NCI-H1417 treated with DMSO at 0.1 percent for 48 hours (cell line): ENCODE data around the gene SIKE1.
"Not testable (repeated sequence)": the region's sequence is repeated elsewhere in the genome, so short reads cannot be mapped to it uniquely, and the experiment has no call there.

Experiments
- DNase-seq: peaks from one replicate; lab custom pipeline; 2025; lab: John Stamatoyannopoulos, UW

Gene SIKE1

DNA sequence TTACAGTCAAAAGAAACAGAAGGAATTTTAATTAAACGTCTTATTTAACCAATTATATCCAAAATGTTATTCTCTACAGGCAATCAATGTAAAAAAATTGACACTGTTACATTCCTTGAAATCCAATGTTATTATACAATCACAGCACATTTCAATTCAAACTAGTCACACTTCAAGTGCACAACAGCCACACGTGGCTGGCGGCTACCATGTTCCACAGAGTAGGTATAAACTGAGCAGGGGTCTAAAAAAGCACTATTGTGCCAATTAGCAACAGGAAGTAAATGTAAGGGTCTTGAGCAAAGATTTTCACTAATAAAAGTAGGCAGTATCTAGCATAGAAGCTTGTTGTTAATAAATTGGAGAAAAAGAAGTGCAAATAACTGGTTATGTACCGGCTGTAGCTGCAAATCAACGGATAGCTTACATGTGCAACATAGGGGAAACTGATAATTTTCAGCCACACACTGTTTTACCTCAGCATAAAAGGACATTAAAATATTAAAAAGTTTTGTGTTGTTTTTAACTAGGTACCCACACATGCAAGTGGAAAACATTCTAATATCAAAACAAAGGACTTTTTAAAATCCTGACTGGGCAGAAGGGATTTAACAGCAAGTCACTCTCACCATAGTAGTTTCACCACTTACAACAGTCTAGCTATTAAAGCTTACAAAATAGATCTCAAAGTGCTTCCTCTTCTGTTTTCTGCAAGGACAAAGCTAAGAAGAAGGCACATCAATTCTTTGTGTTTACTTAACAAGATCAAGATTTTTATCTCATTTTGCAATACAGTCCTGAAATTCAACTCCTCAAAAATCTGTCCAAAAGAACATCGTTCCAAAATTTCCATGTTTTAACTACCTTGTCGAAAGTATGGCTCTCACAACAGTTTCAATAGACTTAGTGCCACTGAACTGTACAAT, 25.2 kb downstream of the SIKE1 start:
- no peak for DNase-seq

DNA sequence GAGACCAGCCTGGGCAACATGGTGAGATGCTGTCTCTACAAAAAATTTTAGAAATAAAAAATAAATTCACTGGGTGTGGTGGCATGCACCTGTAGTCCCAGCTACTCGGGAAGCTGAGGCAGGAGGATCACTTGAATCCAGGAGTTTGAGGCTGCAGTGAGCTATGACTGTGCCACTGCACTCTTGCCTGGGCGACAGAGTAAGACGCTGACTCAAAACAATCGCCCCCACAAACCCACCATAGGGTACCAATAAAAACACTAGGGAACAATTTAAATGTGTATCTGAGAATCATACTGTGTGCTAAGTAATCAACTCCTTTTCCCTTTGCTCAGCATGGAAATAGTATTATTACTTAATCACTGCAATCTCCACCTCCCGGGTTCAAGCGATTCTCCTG, 26.8 kb downstream of the SIKE1 start:
- not testable (repeated sequence) for DNase-seq

DNA sequence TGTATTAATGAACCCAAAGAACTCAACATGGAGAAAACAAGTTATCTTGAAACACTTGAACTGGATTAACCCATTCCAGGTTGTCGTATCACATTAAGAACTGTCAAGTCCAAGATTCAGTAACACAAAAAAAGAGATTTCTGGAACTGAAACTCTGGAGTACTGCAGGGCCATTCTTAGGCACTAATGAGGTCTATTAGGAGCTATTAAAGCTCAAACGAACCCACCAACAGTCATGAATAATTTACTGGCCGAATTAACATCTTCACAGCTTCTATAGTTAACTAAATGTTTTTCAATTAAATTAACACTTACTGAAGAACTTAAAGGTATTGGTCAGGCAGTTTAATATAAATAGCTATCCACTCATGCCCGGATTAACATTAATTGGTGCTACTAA, 27.3 kb downstream of the SIKE1 start:
- DNase-seq = no peak

DNA sequence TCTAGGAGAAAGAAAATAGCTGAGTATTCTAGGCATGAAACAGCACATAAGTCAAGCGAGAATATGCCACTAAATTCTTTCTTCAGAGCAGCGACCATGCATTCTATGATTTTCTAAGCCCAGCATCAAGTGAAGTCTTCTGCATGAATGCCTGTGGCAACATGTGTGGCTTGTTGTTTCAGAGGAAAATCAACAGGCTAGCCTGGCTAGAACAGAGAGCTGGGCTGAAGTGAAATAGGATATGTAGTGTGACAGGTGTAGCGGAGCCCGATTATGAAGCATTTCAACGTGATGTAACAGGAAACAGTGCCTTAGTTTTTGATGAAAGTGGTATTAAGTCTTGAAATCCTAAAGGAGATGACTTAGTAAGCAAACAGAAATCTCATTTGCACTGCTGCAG, 29.7 kb downstream of the SIKE1 start:
- no peak for DNase-seq

DNA sequence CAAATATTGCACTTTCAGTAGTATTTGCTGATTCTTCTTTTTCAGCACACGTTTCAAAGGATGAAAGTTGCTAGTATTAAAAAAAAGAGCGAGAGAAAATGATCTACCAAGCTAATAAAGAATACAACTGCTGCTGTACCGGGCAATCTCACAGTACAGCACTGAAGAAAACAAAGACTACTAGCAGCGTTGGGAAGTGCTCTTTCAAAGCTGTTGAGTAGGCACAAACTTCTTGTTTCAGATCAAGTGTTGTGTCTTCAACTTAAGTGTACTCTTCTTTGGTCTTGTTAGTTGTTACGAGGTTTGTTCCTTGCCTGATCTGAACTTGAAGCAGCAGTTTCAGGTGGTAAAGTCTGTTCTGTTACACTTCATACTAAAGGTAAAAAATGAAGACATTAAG, 30.6 kb downstream of the SIKE1 start:
- DNase-seq = no peak

DNA sequence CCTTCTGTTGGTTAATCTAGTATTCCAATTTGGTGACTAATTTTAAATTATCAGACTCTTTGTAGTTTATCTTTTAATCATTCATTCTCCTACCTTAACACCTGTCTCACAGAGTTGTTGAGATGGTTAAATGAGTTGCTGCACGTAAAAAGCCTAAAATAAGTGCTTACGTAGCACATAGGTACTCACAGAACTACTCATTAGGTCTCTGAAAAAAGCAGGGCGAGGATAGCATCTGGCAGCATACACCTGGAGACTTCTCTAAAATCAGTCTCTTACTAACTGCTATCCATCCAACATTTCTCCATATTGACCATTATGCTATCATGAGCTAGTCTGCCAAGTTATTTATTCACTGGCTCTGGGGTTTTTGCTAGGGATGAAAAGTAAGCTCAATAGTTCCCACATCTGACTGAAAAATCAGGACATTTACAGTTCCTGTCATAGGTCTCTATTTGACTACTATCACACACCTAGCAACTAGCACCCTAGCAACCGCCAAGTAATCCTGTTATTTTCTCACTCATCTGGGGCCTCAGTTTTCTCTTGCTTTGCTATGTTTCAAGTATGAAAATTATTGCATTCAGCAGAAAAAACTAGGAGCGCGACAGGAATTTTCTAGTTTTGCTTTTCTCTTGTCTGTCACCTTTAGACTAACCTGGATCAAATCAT, 33.9 kb downstream of the SIKE1 start:
- no peak for DNase-seq

DNA sequence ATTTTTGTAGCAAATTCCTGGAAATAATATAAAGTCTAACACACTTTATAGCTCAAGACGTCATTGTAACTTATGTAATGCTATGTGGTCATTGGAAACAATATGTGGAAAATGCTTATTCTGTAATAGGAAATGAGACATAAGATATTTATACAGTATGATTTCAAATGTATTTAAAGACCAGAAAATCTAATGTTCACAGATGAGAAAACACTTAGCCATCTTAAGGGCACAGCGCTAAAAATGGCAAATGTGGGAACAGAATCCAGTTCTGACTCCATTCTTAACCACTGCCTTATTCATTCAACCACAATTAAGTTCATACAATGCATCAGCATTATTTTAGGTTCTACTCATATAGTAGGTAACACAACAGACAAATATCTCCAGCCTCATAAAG, 35.2 kb downstream of the SIKE1 start:
- DNase-seq = no peak

DNA sequence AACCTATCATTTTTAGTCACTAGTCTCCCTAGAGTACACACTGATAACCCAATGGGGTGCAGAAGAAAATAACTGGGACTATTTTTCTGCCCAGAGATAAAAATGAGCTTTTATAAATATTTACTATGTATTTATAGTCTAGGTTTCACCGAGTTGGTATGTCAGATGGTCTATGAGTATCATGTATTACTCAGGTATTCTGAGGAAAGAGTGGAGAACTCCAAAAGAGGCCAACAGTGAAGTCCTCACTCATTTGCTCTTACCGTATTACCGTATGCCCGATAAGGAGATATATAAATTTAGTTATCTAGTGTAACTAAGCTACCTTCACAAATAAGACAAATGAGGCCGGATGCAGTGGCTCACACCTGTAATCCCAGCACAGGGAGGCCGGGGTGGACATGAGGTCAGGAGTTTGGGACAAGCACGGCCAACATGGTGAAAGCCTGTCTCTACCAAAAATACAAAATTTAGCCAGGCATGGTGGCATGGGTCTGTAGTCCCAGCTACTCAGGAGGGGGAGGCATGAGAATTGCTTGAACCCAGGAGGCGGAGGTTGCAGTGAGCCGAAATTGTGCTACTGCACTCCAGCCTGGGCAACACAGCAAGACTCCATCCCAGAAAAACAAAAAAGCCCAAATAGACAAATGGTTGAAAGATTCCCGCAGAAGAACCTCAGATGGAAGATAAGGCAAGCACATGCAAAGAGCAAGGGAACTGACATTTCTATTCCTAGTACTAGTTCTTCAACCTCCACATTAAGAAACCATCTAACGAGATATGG, 38.3 kb downstream of the SIKE1 start:
- DNase-seq = no peak

DNA sequence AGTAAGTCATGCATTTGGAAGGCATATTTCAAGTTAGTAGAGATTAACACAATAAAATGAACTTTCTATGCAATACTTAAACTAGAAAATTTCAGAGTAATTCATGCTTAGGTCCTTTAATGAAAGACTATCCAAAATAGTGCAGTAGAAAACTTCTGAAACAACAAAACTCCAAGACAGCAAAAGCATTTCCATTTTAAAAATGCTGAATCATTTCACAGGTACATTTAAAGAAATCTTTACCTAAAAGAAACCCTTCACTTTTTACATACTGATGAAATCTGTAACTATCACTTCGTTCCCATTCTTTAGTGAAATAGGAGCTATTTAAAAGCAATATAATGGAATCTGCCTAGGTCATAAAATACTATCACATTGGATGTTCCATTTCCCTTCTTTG, 40.2 kb downstream of the SIKE1 start:
- no peak for DNase-seq

DNA sequence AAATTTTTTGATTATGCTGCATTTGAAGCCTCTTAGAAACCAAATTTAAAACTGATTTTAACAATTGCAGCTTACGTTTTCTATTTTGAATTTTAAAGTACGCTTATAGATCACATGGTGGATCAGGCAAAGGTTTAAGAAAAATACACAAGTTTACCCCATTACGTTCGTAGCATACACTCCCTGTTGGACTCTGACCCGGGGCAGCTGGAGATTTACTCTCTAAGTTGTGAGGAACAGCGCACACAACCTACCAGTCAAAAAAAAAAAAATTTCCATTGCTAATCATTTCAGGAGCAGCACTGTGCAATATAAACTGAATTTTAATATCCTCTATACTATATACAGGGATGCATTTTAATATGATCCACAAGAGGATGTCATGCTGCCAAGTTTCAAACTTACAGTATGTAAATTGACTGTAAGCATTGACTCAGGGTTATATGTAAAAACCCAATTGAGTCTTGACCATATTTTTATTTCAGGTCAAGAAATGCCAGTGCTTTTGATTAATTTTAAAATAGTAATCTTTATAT, 43.1 kb downstream of the SIKE1 start:
- no peak for DNase-seq

DNA sequence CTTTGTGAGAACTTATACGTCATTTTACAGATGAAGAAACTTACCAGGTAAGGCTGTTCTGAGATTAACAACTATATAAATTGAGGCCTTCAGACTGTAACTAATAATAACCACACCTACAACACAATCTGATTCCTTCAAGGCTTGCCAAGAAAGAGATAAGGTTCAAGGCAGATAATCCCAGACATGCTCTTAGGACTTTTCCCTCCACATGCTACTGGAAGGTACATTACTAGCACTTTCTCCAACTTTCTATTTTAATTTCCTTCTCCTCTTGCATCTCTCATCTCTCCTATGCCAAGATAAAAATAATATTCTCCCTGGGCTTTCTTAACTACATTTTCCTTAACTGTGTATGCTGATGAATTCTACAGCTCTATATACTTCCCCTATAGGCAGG, 45.0 kb downstream of the SIKE1 start:
- DNase-seq = no peak

DNA sequence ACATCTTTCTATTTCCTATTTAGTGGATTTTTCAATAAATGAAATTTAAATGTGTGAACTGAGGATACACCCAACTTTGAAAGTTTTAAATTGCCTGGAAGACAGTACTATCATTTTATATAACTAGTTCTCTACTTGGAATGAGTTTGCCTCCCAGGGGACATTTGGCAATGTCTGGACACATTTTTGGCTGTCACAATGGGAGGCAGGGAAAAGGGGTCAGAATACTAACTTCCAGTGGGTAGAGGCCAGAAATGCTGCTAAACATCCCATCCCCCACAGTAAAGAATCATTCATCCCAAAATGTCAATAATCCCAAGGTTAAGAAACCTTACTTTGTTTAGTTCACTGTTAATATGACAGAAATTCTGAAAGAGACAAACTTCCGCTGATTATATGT, 50.7 kb downstream of the SIKE1 start:
- DNase-seq = no peak

DNA sequence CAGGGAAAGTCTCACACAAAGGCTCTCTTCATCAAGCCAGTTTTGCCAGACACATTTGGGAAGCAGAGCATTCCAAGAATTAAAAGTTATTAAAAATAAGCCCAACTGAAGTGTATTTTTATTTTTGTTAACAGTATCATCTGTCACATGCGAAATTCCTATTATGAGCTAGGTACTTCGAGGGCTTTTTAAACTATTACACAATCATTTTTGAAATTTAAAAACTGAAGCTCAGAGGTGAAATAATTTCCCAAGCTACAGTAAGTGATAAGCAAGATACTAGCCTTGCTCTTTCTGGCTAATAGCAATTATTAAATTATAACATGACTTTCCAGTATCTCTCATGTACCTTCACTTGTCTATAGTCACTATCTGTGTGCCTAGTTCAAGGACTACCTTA, 51.9 kb downstream of the SIKE1 start:
- no peak for DNase-seq

DNA sequence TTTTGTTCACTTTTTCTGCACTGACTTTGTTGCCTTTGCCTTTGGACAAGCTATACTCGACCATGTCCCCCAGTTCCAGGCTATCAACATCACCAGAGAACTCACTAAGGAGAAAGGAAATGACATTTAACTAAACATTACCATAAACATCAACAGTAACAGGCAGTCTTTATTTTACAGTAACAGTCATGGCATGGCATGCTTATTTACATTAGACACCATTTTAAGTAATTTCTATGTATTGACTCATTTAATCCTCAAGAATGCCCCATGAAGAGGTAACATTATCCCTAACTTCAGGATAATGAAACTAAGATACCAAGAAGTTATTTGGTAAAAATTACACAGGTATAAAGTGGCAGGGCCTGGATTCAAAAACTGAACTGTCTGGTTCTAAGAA, 55.3 kb downstream of the SIKE1 start:
- no peak for DNase-seq

DNA sequence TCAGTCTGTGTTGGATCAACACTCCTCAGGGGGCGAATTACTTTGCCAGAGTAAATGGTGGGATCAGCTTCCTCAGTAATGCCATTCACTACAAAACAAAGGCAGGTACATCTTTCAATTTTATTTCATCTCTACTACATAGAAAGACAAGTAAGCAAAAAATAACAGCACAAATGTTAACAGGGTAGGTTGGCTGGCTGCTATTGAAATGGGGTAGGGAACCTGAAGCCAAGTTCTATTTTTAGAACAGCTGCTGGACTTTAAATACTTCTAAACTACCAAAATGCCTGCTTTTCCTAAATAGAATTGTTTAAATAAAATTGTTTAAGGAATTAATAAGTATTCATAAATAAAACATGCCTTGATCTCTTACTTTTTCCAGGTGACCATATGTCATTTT, 56.6 kb downstream of the SIKE1 start:
- DNase-seq = no peak

DNA sequence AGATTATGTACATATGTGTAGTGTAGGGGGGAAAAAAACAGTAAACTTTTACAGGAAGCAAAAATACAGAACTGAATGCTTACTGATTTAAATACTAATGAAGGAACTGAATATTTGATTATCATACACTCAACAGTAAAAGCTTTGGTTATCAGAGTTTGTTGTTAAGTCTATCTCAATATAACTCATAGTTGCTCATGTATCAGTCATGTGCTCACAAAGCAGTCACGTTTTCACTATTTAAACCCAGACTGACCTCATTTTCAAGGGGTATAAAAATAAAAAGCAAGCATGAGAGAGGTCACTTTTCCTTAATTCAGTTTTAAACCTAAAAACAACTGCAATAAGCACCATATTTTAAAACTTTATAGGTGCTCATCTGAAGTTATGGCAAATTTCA, 57.0 kb downstream of the SIKE1 start:
- no peak for DNase-seq

DNA sequence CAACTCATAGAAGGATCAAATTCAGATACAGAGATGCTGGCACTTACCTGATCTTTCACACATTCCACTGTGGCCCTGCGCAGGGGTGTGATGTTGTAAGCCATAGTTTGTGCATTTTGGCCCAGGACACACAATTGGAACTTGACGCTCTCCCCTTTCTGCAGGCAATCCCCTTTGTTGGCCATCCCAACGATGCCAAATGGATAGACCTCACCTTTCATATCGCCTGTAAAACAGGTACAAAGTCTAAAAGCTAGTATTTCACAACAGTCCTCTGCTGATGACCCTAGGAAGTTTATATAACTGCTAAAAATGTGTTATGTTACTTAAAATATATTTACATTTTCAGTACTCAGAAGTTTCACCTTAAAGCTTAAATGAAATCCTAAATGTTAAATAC, 60.0 kb downstream of the SIKE1 start:
- no peak for DNase-seq
